Mucosa of descending colon (tissue), 3 donors: ENCODE data around the gene FRAT2. TPM values are rescaled to one million over a fixed set of nuclear protein-coding genes. Genes with fewer than 3 reads are reported as not detected.

ENCODE experiments used
- ATAC-seq: fragments of 200-7000 bp; cut with Tn5 transposase; one replicate; pipeline ENCODE4 v1.9.1; 2020; ENCODE audit warnings: mild to moderate bottlenecking, moderate library complexity
- DNase-seq, 3 donors: peaks; one replicate each; pipeline ENCODE4 v3.0.0-alpha.2; 2020
- H3K36me3 ChIP-seq: fragments of 200-600 bp; one replicate; pipeline ENCODE4 v1.8.0; 2021; ENCODE audit warnings: low read depth, mild to moderate bottlenecking
- H3K4me1 ChIP-seq: fragments of 200-600 bp; one replicate; pipeline ENCODE4 v1.8.0; 2021; ENCODE audit warnings: low read depth, mild to moderate bottlenecking
- H3K4me3 ChIP-seq: fragments of 200-600 bp; one replicate; pipeline ENCODE4 v1.8.0; 2021; ENCODE audit warnings: mild to moderate bottlenecking
- H3K9me3 ChIP-seq: fragments of 200-600 bp; one replicate; pipeline ENCODE4 v1.8.0; 2021; ENCODE audit warnings: mild to moderate bottlenecking
- CTCF ChIP-seq: fragments of 200-600 bp; IDR thresholded peaks from one replicate; pipeline ENCODE4 v1.8.0; 2022; ENCODE audit warnings: antibody characterized with exemption, mild to moderate bottlenecking
- intact Hi-C, 2 donors: fragments of 100-400 bp; cut with DNase I in 1 of 2; cut with micrococcal nuclease in 1 of 2; formaldehyde crosslinking; loops; one replicate each; pipeline versions ENCODE4 v1.11.0 to v1.11.1; 2022; cut with DNase I, micrococcal nuclease
- total RNA-seq, 3 donors: library from RNA; stranded (reverse); fragmentation: NEBNext Ultra II Directional in 2 of 3; extraction: Animal tissue kit (Norgen Biotek cat#: 25700) in 2 of 3; gene quantifications; one replicate each; pipeline versions ENCODE4 v1.2.1 to v1.2.4, GENCODE V29; 2021 to 2023
- donor health status: DM: no; HTN: no; CAD: no; lungs with moderate emphysema.
- donor health status: DM: no; HTN: no; CAD: no.
- donor health status: DM: no; HTN: yes; CAD: no.

The FRAT2 gene
- total RNA-seq, 3 donors from 2014 or later = 26.2 to 42.5 (median 33.3) TPM

GRCh38 chr10:97302088-97302791, 32.3 kb downstream of the FRAT2 start:
- Histone ChIP-seq H3K36me3 (no peaks in the 10 kb centered on the region), H3K4me3 (no peak overlapping the region), H3K4me1 (no peaks in the 10 kb centered on the region), H3K9me3 (no peaks in the 10 kb centered on the region)
- intact Hi-C loops = no loop called here
- no peak for TF ChIP-seq CTCF
- DNase-seq (no peak), ATAC-seq (no peak)

GRCh38 chr10:97300980-97301379, 33.5 kb downstream of the FRAT2 start:
- intact Hi-C loops = no loop called here
- Histone ChIP-seq H3K9me3 (no peaks in the 10 kb centered on the region), H3K36me3 (no peaks in the 10 kb centered on the region), H3K4me3 (no peak overlapping the region), H3K4me1 (no peaks in the 10 kb centered on the region)
- ATAC-seq (no peak), DNase-seq (no peak)
- TF ChIP-seq CTCF = no peak

GRCh38 chr10:97298223-97298571, 36.3 kb downstream of the FRAT2 start:
- no peak for DNase-seq
- Histone ChIP-seq H3K4me1 (no peaks in the 10 kb centered on the region), H3K9me3 (no peaks in the 10 kb centered on the region), H3K4me3 (no peak overlapping the region), H3K36me3 (no peaks in the 10 kb centered on the region)
- ATAC-seq = no peak
- no peak for TF ChIP-seq CTCF
- intact Hi-C loops = no loop called here

- TF ChIP-seq CTCF = no peak
- Histone ChIP-seq H3K4me3 (no peak overlapping the region), H3K4me1 (no peaks in the 10 kb centered on the region), H3K36me3 (no peaks in the 10 kb centered on the region), H3K9me3 (no peaks in the 10 kb centered on the region)
- ATAC-seq (no peak), DNase-seq (no peak)
- intact Hi-C loops = no loop called here
Observed at GRCh38 chr10:97297556-97298222, 36.8 kb downstream of the FRAT2 start.

GRCh38 chr10:97292862-97293198, 41.7 kb downstream of the FRAT2 start:
- ATAC-seq (no peak), DNase-seq (no peak)
- H3K4me1 ChIP-seq = peaks cover 6% of the 10 kb centered on the region
- no peak overlapping the region for H3K4me3 ChIP-seq
- intact Hi-C loops = no loop called here
- no peaks in the 10 kb centered on the region for H3K9me3 ChIP-seq
- H3K36me3 ChIP-seq = no peaks in the 10 kb centered on the region
- no peak for TF ChIP-seq CTCF
